GM18909 (cell line): Measurements from ENCODE around the gene KIF17.
A peak's percentile ranks its signal among the peaks of the same experiment; 100 is the strongest.

Source experiments
- ATAC-seq: cut with Tn5 transposase; IDR thresholded peaks from one replicate; pipeline ENCODE4 v1.9.1; 2021; ENCODE audit warnings: mild to moderate bottlenecking; ENCODE audit not compliant: unreplicated experiment, poor library complexity

KIF17 gene

DNA sequence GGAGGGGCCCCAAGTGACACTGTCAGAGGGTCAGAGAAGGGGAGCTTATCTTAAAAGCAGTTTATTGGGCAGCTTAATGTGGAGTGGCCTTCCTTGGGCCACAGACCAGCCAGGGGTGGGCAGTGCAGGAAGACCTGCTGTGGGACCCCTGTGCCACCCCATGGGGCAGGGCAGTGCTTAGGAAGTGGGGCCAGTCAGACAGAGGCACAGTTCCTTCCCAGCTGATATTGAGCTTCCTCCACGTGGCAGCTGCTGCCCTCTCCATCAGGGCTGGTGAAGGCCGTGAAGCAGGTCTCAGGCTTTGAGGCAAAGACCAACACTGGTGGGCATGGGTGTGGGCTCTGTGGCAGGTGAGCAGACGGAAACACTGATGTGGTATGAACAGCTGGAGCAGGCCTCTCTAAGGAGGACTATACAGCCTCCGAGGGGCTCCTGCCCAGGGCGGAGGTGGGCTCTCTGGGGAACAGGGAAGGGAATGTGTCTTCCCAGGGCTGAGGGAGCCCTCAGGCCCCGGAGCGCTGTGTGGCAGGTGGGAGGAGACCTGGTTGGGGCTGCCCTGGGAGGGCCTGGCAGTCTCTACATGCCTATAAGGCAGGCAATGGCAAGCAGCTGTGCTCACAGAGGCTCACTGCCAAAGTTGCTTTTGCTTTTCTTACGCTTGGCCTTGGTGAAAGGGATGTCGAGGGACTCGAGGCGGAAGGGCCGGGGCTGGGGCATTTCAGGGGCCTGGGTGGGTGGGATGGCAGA lies 53.7 kb downstream of the KIF17 start:
- no peak for ATAC-seq

- ATAC-seq: no peak
Measured at GRCh38 chr1:20663365-20663764, 54.4 kb downstream of the KIF17 start.

DNA sequence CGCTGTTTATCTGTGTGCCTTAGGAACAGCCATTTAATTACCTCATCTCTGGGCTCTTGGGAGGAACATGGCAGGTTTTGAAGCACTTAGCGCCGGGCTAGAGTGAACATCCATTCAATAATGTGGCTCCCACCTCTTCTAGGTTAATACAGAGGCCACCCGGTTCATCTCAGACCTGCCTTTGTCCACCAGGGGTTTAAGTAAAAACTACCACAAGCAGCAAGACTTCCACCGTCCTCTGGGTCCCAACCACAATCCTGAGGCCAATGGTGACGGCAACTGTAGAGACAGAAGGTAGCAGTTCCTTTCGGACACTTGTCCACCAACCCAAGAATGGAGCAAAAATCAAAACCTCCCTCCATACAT lies 55.7 kb downstream of the KIF17 start:
- no peak for ATAC-seq

GRCh38 chr1:20661207-20662109 lies 56.3 kb downstream of the KIF17 start, which contains the start of gene DDOST:
Gene DDOST (minus strand): TSS chr1:20661369. CDS start chr1:20661350, 19 bp downstream.
- ATAC-seq: peak; percentile 95

DNA sequence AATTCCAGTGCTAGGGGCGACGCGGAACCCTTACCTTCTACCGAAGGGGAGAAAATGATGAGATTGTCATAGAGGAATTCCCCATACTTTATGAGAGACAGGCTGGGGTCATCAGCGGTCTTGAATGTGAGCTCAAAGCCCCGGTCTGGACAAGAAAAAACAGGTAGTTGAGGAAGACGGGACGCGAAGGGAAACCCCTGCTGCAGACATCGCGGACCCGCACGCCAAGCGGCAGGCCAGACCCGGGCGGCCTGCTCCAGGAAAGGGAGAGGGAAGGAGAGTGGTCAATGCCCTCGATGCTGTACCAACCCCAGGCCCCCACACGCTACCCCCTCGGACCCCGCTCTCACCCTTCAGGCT lies 57.0 kb downstream of the KIF17 start:
- ATAC-seq: no peak

GRCh38 chr1:20660363-20660762 lies 57.4 kb downstream of the KIF17 start:
- no peak for ATAC-seq

DNA sequence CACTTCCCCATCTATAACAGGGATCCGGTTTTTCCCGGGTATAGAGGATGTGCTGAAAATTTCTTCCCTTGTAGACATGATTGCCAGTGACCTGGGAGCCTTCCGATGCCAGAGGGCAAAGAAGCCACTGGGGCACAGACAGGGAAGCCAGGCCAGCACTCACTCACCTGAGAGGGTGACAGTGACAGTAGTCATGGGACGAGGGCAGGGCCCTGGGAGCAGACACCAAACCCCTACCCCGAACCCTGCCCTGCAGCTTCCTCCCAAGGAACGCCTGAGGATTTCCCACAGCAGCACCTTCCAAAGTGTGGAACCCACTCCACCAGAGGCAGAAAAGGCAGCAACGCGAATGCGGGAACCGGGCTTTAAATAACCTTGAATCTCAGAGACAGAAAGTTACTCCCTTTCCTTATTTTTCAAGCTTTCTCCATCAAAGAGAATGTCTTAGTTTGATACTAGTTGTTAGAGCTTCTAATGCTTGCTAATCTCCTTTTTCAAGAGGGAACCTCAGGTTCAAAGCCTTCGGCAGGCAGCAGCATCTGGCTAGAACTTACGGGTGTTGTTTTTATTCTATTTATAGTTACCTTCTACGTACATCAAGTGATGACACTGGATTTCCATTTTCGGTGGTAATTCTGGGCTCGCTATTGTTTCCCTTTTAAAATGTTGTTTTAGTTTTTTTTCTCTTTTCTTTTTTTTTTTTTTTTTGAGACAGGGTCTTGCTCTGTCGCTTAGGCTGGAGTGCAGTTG lies 59.5 kb downstream of the KIF17 start:
- ATAC-seq: no peak

DNA sequence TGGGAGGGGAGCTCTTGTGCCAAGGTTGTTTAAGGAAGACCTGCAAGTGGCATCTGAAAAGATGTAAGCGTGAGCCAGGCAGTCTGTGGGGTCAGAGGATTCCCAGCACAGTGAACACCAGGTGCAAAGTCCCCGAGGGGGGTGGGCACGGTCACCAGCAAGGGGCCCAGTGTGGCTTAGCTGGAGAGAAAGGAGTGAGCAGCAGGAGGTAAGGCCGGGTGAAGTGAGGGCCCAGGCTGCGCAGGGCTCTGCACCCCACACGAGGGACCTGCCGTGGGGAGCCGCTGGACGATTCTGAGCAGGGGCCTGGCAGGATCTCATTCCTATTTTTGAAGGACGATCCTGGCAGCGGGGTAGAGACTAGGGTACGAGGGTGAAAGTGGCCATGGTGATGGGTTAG lies 60.8 kb downstream of the KIF17 start:
- no peak for ATAC-seq

DNA sequence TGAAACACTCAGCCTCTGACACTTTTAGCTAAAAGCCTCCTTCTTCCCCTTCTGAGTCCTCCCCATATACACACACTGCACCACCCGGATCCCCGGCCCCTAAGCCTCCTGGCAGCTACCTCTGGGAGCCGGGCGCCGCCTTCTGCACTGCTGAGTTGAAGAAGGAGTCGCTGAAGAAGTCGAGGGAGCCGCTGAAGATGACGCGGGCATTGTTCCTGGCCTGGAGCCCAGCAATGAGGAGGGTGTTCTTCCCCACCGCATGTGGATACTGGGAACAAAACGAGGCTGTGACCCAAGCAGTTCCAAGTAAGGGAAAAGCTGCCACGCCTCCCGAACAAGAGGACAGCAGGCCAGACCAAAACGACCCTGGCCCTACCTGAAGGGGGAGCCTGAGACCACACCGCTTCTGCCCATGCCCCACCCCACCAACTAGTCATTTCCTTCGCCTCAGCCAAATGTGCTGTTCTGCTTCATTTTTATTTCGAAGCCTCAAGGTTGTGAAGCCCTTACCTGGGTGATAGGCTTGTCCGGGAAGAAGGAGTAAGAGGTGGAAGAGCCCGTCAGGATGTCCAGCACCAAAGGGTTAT lies 63.6 kb downstream of the KIF17 start:
- ATAC-seq: no peak

- no peak for ATAC-seq
Measured at GRCh38 chr1:20652300-20652699, 65.5 kb downstream of the KIF17 start.

DNA sequence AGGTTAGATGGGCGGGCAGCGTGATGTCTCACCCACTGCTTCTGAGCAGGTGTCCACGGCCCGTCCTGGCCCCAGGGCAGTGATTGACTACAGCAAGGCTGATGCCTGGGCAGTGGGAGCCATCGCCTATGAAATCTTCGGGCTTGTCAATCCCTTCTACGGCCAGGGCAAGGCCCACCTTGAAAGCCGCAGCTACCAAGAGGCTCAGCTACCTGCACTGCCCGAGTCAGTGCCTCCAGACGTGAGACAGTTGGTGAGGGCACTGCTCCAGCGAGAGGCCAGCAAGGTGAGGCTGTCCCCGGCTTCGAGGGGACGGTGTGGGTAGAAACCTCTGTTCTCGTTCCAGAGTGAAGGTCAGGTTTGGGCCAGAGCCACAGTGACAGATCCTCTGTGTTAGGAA lies 68.9 kb downstream of the KIF17 start:
- no peak for ATAC-seq

- no peak for ATAC-seq
Measured at GRCh38 chr1:20648438-20648837, 69.4 kb downstream of the KIF17 start.

GRCh38 chr1:20645414-20645813 lies 72.4 kb downstream of the KIF17 start:
- ATAC-seq: no peak

- no peak for ATAC-seq
Measured at GRCh38 chr1:20644416-20644815, 73.4 kb downstream of the KIF17 start.

GRCh38 chr1:20643080-20643479 lies 74.7 kb downstream of the KIF17 start:
- no peak for ATAC-seq

GRCh38 chr1:20641975-20642374 lies 75.8 kb downstream of the KIF17 start:
- no peak for ATAC-seq

DNA sequence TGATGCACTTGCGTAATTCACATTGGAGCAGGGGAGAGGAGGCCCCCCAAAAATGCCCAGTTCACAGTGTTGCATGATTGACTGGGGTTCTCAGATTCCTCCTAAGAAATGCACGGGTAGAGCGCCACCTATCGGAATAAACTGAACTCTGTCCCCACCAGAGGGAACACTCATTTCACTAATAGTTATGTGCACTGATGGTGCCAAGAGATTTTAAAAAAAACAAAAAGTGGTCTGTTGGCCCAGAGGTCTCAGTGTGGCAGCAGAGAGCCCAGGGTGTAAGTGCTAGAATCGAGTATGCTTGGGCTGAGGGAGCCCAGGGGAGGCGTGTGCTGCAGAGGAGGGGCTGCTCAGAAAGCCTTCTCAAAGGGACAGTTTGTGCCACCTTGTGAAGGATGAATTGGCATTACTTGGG lies 77.6 kb downstream of the KIF17 start:
- ATAC-seq: no peak

DNA sequence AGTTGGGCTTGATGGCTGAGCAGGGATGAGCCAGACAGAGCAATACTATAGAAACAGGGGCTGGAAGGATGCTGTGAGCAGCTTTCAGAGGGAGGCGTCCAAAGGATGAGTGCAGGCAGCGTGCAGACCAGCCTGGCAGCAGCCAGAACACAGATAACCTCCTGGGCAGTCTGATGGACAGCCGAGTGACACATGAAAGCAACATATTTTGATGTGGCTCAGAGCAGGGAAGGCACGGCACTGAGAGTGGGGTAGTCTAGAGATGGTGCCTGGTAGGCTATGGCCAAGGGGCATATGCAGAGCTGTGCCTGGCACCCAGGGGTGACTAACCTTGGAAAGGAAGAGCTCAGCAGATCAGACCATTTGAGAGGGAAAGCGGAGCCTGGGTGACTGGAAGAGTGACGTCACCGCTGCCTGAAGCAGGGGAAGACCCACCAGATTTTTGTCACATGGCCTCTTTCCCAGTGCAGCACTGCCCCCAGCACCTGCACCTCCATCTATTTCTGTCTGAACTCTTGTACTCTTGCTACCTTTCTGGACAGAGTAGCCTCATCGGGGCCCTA lies 80.9 kb downstream of the KIF17 start:
- no peak for ATAC-seq

GRCh38 chr1:20634594-20635084 lies 83.2 kb downstream of the KIF17 start:
- ATAC-seq: no peak

GRCh38 chr1:20634065-20634593 lies 83.7 kb downstream of the KIF17 start:
- no peak for ATAC-seq
